ENCODE data around the gene TOM1L2.

- TF ChIP-seq EZH2phosphoT487 (IDR thresholded peaks at IDR 0.05; ENCODE audit: insufficient read depth, low read depth) (no peak), EZH2 (IDR thresholded peaks at IDR 0.05; ENCODE audit: insufficient read depth, poor library complexity, severe bottlenecking) (no peak)
Measured at GRCh38 chr17:17815436-17816200, 156.6 kb downstream of the TOM1L2 start.
